GM21381 (cell line): ENCODE data around the gene FGGY.
"Not testable (repeated sequence)": the region's sequence is repeated elsewhere in the genome, so short reads cannot be mapped to it uniquely, and the experiment has no call there.

ENCODE experiments used
- ATAC-seq: cut with Tn5 transposase; IDR thresholded peaks from one replicate; pipeline ENCODE4 v1.9.1; 2021; ENCODE audit warnings: mild to moderate bottlenecking, moderate library complexity; ENCODE audit not compliant: unreplicated experiment

The FGGY gene

GRCh38 chr1:59691261-59691660, 394.4 kb downstream of the FGGY start:
- no peak for ATAC-seq

GRCh38 chr1:59692591-59692990, 395.7 kb downstream of the FGGY start:
- no peak for ATAC-seq

- ATAC-seq = no peak
Observed at GRCh38 chr1:59693406-59693805, 396.5 kb downstream of the FGGY start.

- ATAC-seq = no peak
Observed at GRCh38 chr1:59695252-59695651, 398.4 kb downstream of the FGGY start.

GRCh38 chr1:59696421-59697115, 399.7 kb downstream of the FGGY start:
- ATAC-seq = peak; percentile 42

GRCh38 chr1:59697150-59697800, 400.4 kb downstream of the FGGY start:
- ATAC-seq = peak; percentile 57

- ATAC-seq = no peak
Observed at GRCh38 chr1:59698386-59698785, 401.5 kb downstream of the FGGY start.

- no peak for ATAC-seq
Observed at GRCh38 chr1:59699227-59699847, 402.4 kb downstream of the FGGY start.

GRCh38 chr1:59701376-59701775, 404.5 kb downstream of the FGGY start:
- no peak for ATAC-seq

GRCh38 chr1:59703226-59703917, 406.5 kb downstream of the FGGY start:
- ATAC-seq = no peak

GRCh38 chr1:59703918-59704378, 407.1 kb downstream of the FGGY start:
- no peak for ATAC-seq

- no peak for ATAC-seq
Observed at GRCh38 chr1:59704716-59705115, 407.8 kb downstream of the FGGY start.

- no peak for ATAC-seq
Observed at GRCh38 chr1:59705466-59706302, 408.8 kb downstream of the FGGY start.

- ATAC-seq = no peak
Observed at GRCh38 chr1:59706303-59706599, 409.4 kb downstream of the FGGY start.

GRCh38 chr1:59707178-59707791, 410.4 kb downstream of the FGGY start:
- ATAC-seq = no peak

GRCh38 chr1:59709333-59709732, 412.4 kb downstream of the FGGY start:
- ATAC-seq = no peak

- ATAC-seq = not testable (repeated sequence)
Observed at GRCh38 chr1:59710920-59711319, 414.0 kb downstream of the FGGY start.

- ATAC-seq = no peak
Observed at GRCh38 chr1:59714219-59714618, 417.3 kb downstream of the FGGY start.

GRCh38 chr1:59714966-59715365, 418.1 kb downstream of the FGGY start:
- ATAC-seq = no peak

- ATAC-seq = no peak
Observed at GRCh38 chr1:59716832-59717231, 419.9 kb downstream of the FGGY start.
